GM12878 (cell line): ENCODE data around the gene MGAT4B. TPM values are rescaled to one million over a fixed set of nuclear protein-coding genes. Genes with fewer than 3 reads are reported as not detected.

Experiments used
- ATAC-seq: fragments of 200-7000 bp; cut with Tn5 transposase; 3 replicates; pipeline ENCODE4 v1.9.1; 2020; ENCODE audit warnings: mild to moderate bottlenecking, moderate library complexity
- BruUV-seq: library from RNA; stranded (reverse); fragments of 400-500 nt; replicated peaks from 2 replicates; lab custom pipeline; 2021; lab: Mats Ljungman, UMichigan
- CTCF ChIA-PET: fragments of 300-600 bp; sonication (Branson Sonifier 250); formaldehyde crosslinking; extraction: SDS; loops from one replicate; lab custom pipeline; 2021; ENCODE audit warnings: inconsistent platforms; lab: Yijun Ruan, JAX
- POLR2A ChIA-PET: fragments of 350-600 bp; formaldehyde crosslinking; extraction: SDS; loops from one replicate; lab custom pipeline; 2021; ENCODE audit warnings: inconsistent platforms; lab: Charles Lee
- RAD21 ChIA-PET: fragments of 300-600 bp; sonication (Branson Sonifier 250); formaldehyde crosslinking; loops from one replicate; lab custom pipeline; 2023; ENCODE audit warnings: antibody characterized with exemption; ENCODE audit not compliant: unreplicated experiment; lab: Charles Lee
- SMC1A ChIA-PET: fragments of 300-600 bp; sonication (Branson Sonifier 250); formaldehyde crosslinking; loops from one replicate; lab custom pipeline; 2023; ENCODE audit not compliant: unreplicated experiment, uncharacterized antibody; lab: Charles Lee
- DNase-seq: peaks from one replicate; pipeline ENCODE4 v3.0.0-alpha.2; 2011; ENCODE audit warnings: low read depth, low spot score
- FAIRE-seq: peaks from 3 replicates; lab custom pipeline; 2011; peaks lifted over from hg19 to GRCh38; lab: Jason Lieb, UNC
- H2AFZ ChIP-seq: 2 replicates; pipeline ENCODE4 v1.6.0; 2011; ENCODE audit warnings: low read depth, low read length, control low read depth; ENCODE audit not compliant: control insufficient read depth
- H3K27ac ChIP-seq: 2 replicates; pipeline ENCODE4 v1.5.1; 2011; ENCODE audit warnings: control low read depth; ENCODE audit not compliant: control insufficient read depth, insufficient read depth
- H3K27me3 ChIP-seq, 2 experiments: replicated peaks in 1 of 2; 2 replicates each; pipeline versions ENCODE4 v1.6.0 to v1.6.1; 2011; ENCODE audit warnings: low read length in 1 of 2; ENCODE audit not compliant: control insufficient read depth in 2 of 2, insufficient read depth in 2 of 2
- H3K36me3 ChIP-seq, 2 experiments: 2 replicates each; pipeline ENCODE4 v1.5.1; 2011; ENCODE audit warnings: low read length in 1 of 2; ENCODE audit not compliant: control insufficient read depth in 2 of 2, insufficient read depth in 2 of 2
- H3K4me1 ChIP-seq: 2 replicates; pipeline ENCODE4 v1.6.1; 2011; ENCODE audit warnings: mild to moderate bottlenecking, low read length, moderate library complexity, mixed read lengths; ENCODE audit not compliant: control insufficient read depth, insufficient read depth
- H3K4me2 ChIP-seq: 2 replicates; pipeline ENCODE4 v1.6.0; 2011; ENCODE audit warnings: control low read depth; ENCODE audit not compliant: control insufficient read depth, insufficient read depth
- H3K4me3 ChIP-seq: fragments of 200-600 bp; sonication (generic); 2 replicates; pipeline ENCODE4 v1.5.1; 2016
- H3K79me2 ChIP-seq: 2 replicates; pipeline ENCODE4 v1.6.0; 2011; ENCODE audit warnings: low read length; ENCODE audit not compliant: control insufficient read depth, insufficient read depth
- H3K9ac ChIP-seq: 2 replicates; pipeline ENCODE4 v1.8.0; 2011; ENCODE audit warnings: low read length, control low read depth, mixed read lengths; ENCODE audit not compliant: control insufficient read depth, insufficient read depth
- H3K9me3 ChIP-seq: replicated peaks from 3 replicates; pipeline ENCODE4 v1.5.1; 2011; ENCODE audit warnings: mild to moderate bottlenecking, low read length; ENCODE audit not compliant: control insufficient read depth, insufficient read depth
- H4K20me1 ChIP-seq: 2 replicates; pipeline ENCODE4 v1.6.0; 2011; ENCODE audit not compliant: control insufficient read depth, insufficient read depth
- TBL1XR1 ChIP-seq: IDR thresholded peaks from 2 replicates; pipeline ENCODE4 v1.6.1; 2012; ENCODE audit warnings: low read depth, low read length, improper control_type of control experiment
- ZNF687 ChIP-seq: fragments of 450-650 bp; IDR thresholded peaks from 2 replicates; pipeline ENCODE4 v1.6.1; 2017; ENCODE audit warnings: mild to moderate bottlenecking, moderate library complexity
- WGBS: methylation state at CpG from one replicate; pipeline ENCODE4 v1.1.6; 2016; ENCODE audit warnings: low lambda C conversion rate; ENCODE audit not compliant: insufficient replicate concordance, insufficient coverage; ENCODE audit errors: missing lambda C conversion rate; 5-methylcytosine and 5-hydroxymethylcytosine counted together
- in situ Hi-C: fragments of 300-500 bp; cut with MboI; formaldehyde crosslinking; loops from 9 replicates; pipeline ENCODE4 v1.14.3; 2018; ENCODE audit warnings: mixed read lengths
- intact Hi-C: fragments of 100-400 bp; cut with micrococcal nuclease; formaldehyde crosslinking; loops from one replicate; pipeline ENCODE4 v1.14.2; 2022; ENCODE audit not compliant: unreplicated experiment
- polyA plus RNA-seq, 11 experiments: library from polyadenylated mRNA; depleted of rRNA in 4 of 11; unstranded in 6 of 11; stranded (reverse) in 5 of 11; fragments of >200 nt; fragmentation: Nextera tagmentation in 4 of 11; fragmentation: Illumina TruSeq in 1 of 11; extraction: Ambion mirVana in 4 of 11; extraction: Trizol in 1 of 11; gene quantifications; 1 replicate in 1 of 11; 2 replicates in 10 of 11; pipeline versions ENCODE4 v1.2.1 to v1.2.3, GENCODE V29; 2011 to 2016; ENCODE audit warnings: inconsistent platforms in 2 of 11, missing spikeins in 2 of 11, low read depth in 1 of 11
- total RNA-seq, 4 experiments: library from RNA; depleted of rRNA in 3 of 4; stranded (reverse); fragments of >200 nt in 3 of 4; fragmentation: Illumina TruSeq in 1 of 4; extraction: Trizol in 1 of 4; gene quantifications; 2 replicates each; pipeline versions ENCODE4 v1.2.1 to v1.2.3, GENCODE V29; 2013 to 2021

The MGAT4B gene
- total and polyA plus RNA-seq, 10 of the 15 experiments (the other 5 are each of a cell fraction or from before 2014, with no cell fraction given), result 0.60 to 82.5 (median 34.4) TPM; not detected in 1

GRCh38 chr5:179777456-179777855, 29.2 kb downstream of the MGAT4B start:
- TF ChIP-seq TBL1XR1 (no peak), ZNF687 (no peak)
- FAIRE-seq (no peak), DNase-seq (no peak), ATAC-seq (no peak)
- BruUV-seq, result no TSS peak
- Histone ChIP-seq H3K27ac (no peak overlapping the region), H3K9me3 (no peaks in the 10 kb centered on the region), H3K4me2 (no peak overlapping the region), H3K27me3 (no peaks in the 10 kb centered on the region), H4K20me1 (no peaks in the 10 kb centered on the region), H3K4me3 (no peak overlapping the region), H3K79me2 (no peaks in the 10 kb centered on the region), H3K36me3 (peaks cover 17 to 24% of the 10 kb centered on the region in 2 experiments; a peak in 3 of 4 replicates), H3K4me1 (no peaks in the 10 kb centered on the region), H3K9ac (no peak overlapping the region), H2AFZ (no peak overlapping the region)
- WGBS, result 97% methylated on average over 10 of the region's 10 CpGs
- intact Hi-C loops, result no loop called here
- in situ Hi-C loops, result loop anchor here (25.0 kb wide), 1 partner anchor 310 kb away; no protein-coding TSS in a partner anchor
- ChIA-PET POLR2A (interaction anchor here (0.6 kb wide), 1 partner anchor 140 kb away, joined by 4 read pairs; no protein-coding TSS in a partner anchor), SMC1A (interaction anchor here (0.9 to 1.3 kb wide), 3 partner anchors 10 to 20 kb away, joined by 3 to 4 read pairs (median 4); no protein-coding TSS in a partner anchor), CTCF (interaction anchor here (0.9 to 1.7 kb wide), 3 partner anchors 15 to 33 kb away, joined by 3 to 18 read pairs (median 4); no protein-coding TSS in a partner anchor), RAD21 (no interaction called here)
